Skin of body (tissue), 2 donors: Measurements from ENCODE around the gene GPR143. TPM values are rescaled to one million over a fixed set of nuclear protein-coding genes. Genes with fewer than 3 reads are reported as not detected.
"Not testable (repeated sequence)": the region's sequence is repeated elsewhere in the genome, so short reads cannot be mapped to it uniquely, and the experiment has no call there.

Experiments used
- DNase-seq: peaks from one replicate; lab custom pipeline; 2025; lab: John Stamatoyannopoulos, UW
- total RNA-seq: library from RNA; depleted of rRNA; stranded (reverse); fragments of >200 nt; gene quantifications from one replicate; pipeline ENCODE4 v1.2.3, GENCODE V29; 2014

The GPR143 gene
- 1.6 TPM for total RNA-seq

DNA sequence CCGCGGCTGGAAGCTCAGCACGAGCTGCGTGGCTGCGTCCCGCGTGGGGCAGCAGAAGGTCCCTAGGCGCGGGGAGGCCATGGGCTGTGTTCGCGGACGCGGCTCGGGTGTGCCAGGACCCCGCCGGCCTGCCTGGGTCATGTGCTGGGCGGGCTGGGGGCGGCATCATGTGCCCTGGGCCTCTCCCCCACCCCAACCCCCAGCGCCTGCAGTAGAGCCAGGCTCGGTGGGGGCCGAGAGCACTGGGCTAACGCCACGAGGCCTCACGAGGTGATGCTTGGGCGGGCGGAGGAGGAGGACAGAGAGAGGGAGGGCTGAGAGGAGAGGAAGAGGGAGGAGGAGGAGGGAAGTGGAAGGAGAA is at the start of gene GPR143:
Gene GPR143 (minus strand): TSS at position 111 of the 361 bp plus-strand sequence. CDS start 30 bp downstream, at position 81.
- DNase-seq, result no peak

DNA sequence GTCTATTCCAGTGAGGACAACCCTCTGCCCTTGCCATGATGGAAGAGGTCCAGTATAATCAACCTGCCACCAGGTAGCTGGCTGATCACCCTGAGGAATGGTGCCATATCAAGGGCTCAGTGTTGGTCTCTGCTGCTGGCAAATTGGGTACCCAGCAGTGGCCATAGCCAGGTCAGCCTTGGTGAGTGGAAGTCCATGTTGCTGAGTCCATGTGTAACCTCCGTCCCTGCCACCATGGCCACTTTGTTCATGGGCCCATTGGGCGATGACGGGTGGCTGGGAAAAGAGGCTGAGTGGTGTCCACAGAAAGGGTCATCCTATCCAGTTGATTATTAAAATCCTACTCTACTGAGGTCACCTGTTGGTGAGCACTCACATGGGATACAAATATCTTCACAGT is 45.4 kb upstream of the GPR143 start:
- not testable (repeated sequence) for DNase-seq

DNA sequence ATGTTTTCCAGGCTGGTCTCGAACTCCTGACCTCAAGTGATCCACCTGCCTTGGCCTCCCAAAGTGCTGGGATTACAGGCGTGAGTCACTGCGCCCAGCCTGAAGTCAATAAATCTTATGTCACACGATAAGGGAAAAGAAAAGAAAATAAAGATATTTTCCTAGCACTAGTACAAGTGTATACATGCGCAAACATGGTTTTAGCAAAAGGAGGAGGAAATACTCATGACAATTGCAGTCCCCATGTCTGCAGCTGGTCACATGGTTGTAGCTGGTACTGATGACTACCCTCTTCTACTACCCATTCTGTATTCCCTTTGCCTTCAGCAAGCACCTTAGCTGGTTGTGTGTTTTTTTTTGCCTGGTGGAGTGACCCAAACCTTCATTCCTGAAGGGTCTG is 44.2 kb upstream of the GPR143 start:
- DNase-seq, result not testable (repeated sequence)

DNA sequence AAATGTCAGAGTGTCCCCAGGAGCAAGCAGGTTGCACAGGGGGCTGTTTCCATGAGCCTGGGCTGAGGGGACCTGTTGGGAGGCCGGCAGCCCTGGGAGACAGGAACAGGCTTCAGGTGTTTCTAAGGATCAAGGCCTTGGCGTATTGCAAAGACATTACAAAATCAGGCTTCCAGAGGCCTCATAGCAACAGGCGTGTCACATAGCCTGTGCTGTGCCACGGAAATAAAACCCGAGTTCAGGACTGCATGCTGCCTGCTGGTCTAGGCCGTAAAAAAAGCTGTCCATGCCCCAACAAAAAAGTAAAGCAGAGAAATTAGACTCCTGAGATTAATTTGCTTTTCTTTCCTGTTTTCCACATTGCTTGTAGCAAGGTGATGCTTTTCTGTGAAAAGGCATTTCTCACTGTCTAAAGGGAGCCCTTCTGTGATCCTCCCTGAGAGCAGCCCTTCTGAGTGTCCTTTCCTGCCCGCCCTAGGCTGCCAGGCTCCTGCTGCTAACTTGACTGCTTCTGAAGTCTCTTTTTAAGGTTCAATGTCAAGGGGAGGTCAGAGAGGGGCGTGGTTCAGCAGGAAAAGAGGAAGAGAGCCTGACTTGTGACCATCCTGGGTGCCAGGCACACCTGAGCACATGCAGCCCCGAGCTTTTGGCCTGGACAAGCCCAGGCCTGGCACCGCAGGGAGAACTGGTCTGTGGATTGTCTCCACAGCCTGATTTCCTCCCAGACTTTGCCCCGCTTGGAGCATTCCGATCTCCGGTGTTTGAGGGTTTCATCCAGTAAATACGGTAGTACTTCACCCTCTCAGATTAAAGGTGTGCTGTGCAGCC is 41.9 kb upstream of the GPR143 start:
- DNase-seq, result no peak

DNA sequence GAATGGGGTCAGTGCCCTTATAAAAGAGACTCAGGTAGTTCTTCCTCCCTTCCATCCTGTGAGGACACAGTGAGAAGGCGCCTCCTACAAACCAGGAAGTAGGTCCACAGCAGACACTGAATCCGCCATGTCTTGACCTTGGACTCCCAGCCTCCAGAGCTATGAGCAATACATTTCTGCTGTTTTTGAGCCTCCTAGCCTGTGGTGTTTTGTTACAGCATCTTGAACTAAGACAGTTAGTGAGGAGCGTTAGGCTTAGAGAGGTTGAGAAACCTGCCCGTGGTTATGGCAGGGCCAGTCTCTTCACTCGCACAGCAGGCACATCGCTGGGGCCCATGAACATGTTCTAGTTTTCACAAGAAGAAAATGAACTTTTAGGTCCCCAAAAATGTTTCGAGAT is 40.3 kb upstream of the GPR143 start:
- no peak for DNase-seq

DNA sequence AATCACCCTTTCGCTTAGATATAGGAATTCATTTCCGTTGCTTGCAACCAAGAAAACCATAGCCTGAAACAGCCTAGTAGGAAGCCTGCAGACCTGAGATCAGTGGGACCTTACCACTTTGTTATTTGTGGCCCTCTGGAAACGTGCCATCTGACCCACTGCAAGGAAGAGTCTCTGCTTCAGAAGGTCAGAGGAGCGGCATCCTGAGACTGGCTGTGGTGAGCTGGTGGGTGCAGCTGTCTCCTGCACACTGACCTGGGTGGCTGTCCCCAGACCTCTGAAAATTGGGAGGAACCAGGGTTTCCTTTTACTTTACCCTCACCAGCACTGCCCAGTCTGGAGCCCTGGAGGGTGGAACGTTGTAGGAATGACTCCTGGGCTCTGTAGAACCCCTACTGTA is 38.8 kb upstream of the GPR143 start:
- DNase-seq, result no peak

DNA sequence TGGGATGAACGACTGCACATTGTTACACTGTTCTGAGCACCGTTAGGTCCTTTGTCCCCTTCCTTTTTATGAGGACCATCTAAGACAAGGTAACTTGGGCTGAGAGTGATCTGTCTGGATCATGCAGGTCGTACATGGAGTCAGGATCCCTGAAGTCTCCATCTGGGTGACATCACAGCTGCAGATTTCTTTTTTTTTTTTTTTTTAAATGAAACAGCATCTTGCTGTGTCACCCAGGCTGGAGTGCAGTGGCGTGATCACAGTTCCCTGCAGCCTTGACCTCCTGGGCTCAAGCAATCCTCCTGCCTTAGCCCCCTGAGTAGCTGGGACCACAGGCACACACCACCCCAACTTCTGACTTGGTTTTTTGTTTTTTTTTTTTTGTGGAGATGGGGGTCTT is 37.1 kb upstream of the GPR143 start:
- DNase-seq, result no peak

DNA sequence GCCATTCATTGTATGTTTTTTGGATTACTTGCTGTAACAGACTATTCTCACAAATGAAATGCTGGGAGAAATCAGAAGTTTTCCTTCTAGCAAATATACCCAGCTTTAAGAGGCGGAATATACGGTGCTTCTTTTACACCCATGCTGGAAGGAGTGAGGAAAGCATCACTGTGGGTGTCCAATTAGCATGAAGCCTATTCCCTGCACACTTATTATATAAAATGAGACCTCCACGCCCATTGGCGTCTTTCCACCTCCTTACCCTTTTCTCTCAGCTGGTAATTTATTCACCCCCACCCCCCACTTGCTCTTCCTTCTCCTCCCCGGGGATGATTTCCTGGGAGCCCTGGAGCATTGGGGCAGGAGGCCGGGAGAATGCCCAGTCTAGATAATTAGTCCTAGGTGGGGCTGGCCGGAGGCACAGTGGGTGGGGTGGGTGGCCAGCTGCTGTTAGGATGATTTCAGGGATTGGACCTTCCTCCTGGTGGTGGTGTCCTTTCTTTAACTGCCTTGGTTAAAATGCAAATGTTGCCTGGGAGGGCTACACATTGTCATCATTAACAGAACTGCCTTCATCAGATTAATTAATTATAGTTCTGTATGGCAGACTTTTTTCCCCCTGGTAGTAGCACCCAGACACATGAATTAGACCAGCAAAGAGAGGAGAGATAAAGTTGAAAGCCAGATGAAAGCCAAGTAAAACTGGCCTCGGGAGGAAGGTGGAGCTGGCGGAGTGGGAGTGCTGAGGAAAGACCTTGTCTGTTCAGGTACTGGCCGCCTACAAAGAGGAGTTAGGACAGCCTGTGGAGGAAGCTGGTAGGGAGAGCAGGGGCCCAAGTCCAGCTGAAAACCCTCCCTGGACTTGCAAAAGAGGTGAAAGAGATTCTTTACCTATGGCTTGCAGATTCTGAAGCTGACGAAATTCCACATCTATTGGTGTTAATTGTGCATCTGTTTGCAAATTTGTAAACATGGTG is 32.0 kb upstream of the GPR143 start:
- DNase-seq, result no peak

DNA sequence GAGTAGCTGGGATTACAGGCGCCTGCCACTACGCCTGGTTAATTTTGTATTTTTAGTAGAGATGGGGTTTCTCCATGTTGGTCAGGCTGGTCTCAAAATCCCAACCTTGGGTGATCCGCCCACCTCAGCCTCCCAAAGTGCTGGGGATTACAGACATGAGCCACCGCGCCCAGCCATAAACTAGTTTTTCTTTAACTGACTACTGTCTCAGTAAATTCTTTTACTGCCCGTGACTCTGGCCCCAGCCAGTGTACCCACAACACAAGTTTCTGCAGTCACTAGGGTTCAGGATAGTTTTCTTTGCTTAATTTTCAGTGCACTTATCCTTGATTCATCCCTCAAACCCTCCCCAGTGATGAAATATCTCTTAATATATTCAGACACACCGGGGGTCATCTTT is 28.8 kb upstream of the GPR143 start:
- DNase-seq, result no peak

DNA sequence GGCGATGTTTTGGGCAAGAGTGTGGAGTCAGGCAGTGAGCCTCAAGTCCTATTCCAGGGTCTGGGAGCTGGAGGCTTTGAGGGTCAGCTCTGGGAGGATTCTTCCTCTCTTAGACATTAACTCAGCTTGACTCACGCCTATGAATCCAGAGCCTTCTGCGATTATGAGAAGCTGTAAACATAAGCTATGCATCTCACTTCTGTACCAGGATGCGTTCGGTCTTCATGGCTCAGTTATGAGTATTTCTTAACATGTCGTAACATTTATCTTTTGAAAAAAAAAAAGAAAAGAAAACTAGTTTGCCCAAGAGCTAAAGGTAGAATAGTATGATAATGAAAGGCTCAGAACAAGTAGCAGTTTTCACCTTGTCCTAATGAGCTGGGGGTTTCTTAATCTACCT is 25.2 kb upstream of the GPR143 start:
- no peak for DNase-seq

DNA sequence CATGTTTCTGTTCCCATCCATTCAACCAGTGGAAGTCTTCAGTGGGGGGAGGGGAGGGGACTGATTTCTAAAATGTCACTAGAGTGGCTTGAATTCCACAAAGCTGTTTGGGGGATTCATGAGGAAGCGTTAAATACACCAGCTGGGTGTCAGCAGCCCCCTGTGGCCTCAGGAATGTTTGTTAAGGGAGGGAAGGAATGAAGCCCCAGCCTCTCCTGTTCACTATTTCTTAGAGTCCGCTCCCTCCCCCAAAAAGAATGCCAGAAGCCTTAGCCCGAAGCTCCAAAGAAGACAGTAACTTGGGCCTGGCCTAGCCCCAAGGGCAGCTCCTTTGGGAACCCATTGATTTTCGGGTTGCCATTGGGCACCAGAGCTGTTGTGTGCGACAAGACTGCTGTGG is 23.9 kb upstream of the GPR143 start:
- no peak for DNase-seq

DNA sequence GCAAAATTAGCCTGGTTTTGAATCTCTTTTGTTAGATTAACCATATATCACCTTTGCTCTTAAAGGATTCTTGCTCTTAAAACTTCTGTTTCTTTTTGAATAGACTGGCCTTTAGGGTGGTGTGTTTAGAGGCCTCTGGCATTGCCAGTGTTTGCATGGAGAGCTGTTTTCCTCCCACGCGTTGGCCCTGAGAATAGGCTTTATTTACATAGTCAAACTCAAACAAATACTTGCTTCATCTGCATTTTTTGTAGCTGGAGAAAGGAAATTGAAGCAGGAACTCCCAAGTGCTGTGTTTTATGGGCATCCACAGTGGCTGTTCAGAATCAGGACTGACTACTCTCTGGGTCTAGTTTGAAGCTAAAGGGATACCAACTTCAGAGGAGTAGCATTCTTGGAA is 23.3 kb upstream of the GPR143 start:
- DNase-seq, result no peak

DNA sequence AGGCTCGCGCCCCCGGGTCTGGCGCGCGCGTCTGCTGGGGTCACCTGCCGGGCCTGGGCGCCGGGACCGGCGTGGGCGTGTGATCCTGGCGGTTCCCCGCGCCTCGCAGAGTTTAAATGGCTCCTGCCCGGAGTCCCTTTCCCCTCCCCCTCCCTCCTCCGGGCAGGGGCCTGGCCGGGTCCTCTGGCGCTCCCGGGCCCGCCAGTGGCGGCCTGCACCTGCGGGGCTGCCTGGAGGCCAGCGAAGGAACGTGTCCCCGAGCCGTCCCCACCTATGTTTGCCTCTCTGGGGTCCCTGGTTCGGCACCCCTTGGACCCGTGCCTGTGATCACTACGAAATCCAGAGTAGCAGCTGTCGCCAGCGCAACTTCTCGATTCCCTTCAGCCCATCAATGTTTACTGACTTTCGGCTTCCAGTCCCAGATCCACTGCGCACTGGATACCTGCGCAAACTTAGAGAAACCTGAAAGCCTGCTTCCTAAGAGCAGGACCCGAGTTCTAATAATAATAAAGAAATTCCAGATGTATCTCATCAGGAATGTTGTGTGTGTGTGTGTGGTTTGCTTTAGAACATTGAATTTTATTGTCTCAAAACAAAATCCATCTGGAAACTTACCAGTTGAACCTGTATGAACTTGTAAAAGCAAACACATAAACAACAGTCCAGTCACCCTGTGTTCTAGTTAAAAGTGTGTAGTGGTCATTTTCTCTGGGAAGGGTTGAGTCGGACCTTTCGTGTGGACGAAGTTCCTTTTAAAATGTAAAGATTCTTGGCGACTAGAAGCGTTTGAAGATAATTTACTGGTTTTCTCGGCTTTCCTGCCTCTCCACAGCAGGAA is 21.4 kb upstream of the GPR143 start:
- peak; percentile 5 for DNase-seq

DNA sequence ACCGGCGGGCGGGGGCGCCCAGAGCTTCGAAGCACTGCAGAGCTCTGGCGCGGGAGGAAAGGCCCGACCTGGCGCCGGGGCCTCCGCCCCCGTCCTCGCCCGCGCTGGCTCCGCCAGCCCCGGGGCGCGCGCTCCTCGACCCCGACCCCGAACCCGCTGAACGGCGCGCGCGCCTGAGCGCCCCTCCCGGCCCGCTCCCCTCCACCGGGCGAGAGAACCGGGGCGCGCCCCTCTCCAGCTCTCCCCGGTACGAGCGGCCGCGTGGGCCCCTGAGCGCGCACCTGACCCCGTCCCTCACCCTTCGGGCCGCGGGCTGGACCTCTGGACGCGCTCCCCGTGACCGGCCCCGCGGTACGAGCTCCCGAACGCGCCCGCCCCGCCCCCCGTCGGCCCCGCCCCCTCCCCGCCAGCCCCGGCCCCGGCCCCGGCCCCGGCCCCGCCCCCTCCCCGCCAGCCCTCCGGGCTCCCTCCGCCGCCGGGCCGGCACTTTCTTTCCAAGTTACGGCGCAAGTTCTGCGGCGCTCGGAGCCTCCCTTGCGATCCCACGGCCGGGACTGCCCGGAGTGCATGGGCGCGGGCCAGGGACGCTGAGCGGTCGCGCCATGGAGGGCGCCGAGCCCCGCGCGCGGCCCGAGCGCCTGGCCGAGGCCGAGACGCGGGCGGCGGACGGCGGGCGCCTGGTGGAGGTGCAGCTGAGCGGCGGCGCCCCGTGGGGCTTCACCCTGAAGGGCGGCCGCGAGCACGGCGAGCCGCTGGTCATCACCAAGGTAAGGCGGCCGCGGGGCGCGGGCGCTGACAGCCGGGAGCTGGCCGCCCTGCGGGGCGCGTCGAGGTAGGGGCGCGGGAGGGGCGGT is 20.5 kb upstream of the GPR143 start, which contains the start of gene SHROOM2:
Gene SHROOM2 (plus strand): TSS at position 486 of the 854 bp plus-strand sequence. CDS start 117 bp downstream, at position 603.
- DNase-seq, result no peak

DNA sequence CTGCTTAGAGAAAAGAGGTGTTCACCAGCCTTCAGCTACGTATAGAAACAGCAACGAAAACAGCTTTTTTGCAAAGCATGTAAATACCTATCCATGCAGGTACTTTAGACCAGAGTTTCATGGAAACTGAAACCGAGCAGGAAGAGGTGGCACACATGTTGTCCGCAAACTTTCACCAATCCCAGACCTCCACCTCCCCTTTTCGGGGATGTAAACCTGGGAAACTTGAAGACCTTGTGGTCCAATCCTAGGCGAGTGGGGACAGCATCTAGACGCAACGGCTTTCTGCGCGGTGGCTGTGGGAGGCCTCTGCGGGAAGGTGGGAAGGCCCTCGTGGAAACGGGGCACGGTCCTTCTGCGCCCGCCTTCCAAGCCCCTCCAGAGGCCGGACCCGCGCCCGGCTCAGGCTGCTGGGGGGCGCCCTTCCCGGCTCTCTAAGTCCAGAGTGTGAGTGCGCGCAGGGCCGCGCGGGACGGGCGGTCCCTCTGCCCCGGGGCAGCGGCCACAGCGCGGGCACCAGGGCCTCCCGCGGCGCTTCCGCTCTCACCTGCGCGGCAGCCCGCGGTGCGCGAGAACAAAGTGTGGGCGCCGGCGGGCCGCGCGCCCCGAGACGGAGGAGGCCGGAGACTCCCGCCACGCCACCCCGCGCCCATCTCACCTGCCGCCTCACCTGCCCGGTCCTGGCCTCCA is 19.8 kb upstream of the GPR143 start:
- DNase-seq, result no peak

DNA sequence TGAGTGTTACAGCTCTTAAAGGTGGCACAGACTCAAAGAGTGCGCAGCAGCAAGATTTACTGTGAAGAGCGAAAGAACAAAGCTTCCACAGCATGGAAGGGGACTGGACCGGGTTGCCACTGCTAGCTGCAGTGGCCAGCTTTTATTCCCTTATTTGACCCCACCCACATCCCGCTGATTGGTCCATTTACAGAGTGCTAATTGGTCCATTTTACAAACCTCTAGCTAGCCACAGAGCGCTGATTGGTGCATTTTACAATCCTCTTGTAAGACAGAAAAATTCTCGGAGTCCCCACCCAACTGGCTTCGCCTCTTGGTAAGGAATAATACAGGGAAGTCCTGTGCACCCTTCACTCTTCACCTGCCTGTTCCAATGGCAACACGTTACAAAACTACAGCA is 18.7 kb upstream of the GPR143 start:
- DNase-seq, result no peak

DNA sequence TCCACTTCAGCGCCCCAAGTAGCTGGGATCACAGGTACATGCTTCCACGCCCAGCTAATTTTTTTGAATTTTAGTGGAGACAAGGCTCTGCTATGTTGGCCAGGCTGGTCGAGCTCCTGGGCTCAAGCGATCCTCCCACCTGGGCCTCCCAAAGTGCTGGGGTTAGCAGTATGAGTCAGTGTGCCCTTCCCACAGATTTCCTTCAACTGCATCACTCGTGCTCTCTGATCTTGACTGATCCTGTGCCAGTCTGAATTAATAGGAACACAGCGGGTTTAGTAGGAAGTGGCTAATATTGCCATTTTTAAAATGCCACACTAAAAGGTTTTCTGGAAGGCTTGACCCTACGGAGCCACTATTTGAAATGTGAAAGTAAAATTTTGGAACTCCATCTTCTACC is 16.3 kb upstream of the GPR143 start:
- no peak for DNase-seq

DNA sequence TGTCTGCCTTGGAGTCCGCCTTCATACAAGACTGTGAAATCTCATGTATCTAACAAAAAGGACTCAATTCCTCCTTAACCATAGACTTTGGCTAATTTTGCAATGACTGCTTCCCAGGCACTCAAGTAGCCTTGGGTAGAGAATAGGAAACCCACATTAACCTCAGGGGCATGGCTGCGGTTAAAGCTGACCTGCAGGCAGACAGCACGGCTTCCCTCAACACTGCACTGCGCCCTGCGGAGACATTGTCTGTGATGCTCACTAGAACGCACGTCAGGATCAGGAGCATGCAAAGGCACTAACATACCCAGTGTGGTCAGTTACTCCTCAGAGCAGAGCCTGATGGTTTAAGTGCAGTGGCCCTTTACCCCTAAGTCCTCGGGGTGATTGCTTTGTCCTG is 10.3 kb upstream of the GPR143 start:
- DNase-seq, result no peak

DNA sequence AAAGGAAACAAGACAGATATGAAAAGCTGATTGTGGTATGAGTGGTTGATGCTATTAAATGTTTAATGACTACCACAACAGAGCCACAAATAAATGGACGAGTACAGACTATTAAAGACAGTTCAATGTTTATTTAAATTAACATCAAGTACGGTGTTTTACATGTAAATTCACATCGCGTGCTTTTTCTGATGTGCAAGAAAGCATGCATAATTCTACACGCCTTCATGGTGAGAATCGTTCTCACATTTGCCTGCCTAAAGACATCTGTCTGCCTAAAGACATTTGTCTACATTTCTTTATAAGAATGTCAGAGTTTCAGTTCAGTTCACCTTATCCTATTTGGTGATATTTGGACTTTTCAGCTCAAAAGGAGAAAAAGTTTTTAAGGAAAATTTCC is 7.3 kb upstream of the GPR143 start:
- no peak for DNase-seq

DNA sequence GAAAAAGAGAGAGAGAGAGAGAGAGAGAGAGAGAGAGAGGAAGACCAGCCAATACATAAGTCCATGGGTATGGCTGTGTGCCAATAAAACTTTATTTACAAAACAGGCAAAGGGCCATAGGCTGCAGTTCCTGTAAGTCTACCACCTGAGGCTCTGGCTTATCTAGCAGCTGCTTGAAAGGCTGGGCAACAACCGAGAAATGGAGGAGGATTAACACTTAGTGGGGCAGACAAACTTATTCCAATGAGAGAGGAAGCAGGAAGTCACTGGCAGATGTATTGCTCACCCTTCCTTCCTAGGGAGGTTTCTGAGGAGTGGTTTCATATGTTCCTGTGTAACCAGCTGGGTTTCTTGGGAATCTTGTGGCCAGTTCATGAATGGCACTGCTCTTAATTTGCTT is 4.7 kb upstream of the GPR143 start:
- DNase-seq, result no peak
